Thyroid gland (tissue), 4 donors: ENCODE measurements around the gene MPPED2.

Experiments used
- POLR2A ChIP-seq, 2 donors: fragments of 450-650 bp; IDR thresholded peaks; one replicate each; pipeline ENCODE4 v1.6.1; 2017; ENCODE audit warnings: antibody characterized with exemption in 2 of 2, mild to moderate bottlenecking in 2 of 2, moderate library complexity in 1 of 2
- TF ChIP-seq, protein P1 (sequence below), 6 experiments: fragments of 200-600 bp in 3 of 6; fragments of 450-650 bp in 3 of 6; sonication (generic) in 3 of 6; IDR thresholded peaks; one replicate each; pipeline ENCODE4 v1.5.1; 2016 to 2019; ENCODE audit warnings: antibody characterized with exemption in 6 of 6, mild to moderate bottlenecking in 2 of 6, inconsistent platforms in 1 of 6, moderate library complexity in 1 of 6

DNA sequence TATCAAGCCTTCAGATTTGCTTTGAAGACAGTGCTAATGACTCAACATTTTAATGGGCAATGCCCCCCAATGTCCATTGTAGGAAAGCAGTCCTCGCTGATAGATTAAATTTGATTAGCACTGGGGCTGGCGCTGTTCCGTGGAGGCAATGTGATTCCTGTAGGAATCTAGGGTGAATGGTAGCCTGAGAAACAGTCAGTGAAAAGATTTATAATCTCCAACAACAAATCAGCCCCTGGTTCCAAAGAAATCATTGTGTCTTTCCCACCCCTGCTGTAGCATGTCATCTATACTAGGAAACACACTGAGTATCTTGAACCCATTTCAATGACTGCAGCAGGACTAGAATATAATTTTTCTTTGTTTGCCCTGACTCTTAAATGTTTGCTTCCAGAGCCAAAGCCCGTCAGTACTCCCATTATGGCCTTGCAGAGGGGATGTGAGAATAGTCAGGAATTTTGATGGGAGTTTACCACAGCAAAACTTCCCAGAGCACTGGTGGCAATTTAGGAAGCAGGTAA lies 36.1 kb downstream of the MPPED2 start:
- TF ChIP-seq, protein P1, sequence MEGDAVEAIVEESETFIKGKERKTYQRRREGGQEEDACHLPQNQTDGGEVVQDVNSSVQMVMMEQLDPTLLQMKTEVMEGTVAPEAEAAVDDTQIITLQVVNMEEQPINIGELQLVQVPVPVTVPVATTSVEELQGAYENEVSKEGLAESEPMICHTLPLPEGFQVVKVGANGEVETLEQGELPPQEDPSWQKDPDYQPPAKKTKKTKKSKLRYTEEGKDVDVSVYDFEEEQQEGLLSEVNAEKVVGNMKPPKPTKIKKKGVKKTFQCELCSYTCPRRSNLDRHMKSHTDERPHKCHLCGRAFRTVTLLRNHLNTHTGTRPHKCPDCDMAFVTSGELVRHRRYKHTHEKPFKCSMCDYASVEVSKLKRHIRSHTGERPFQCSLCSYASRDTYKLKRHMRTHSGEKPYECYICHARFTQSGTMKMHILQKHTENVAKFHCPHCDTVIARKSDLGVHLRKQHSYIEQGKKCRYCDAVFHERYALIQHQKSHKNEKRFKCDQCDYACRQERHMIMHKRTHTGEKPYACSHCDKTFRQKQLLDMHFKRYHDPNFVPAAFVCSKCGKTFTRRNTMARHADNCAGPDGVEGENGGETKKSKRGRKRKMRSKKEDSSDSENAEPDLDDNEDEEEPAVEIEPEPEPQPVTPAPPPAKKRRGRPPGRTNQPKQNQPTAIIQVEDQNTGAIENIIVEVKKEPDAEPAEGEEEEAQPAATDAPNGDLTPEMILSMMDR (IDR thresholded peaks at IDR 0.05) = no peak
- no peak for TF ChIP-seq POLR2A (IDR thresholded peaks at IDR 0.05)
